Stimulated activated CD4-positive, alpha-beta T cell treated with anti-CD3 and anti-CD28 coated beads, Interleukin-2, amount 100 ng/mL, for 48 hours (primary cell): Measurements from ENCODE around the gene QKI.

Experiments used
- DNase-seq, 2 donors: peaks; one replicate each; pipeline ENCODE4 v3.0.0-alpha.2; 2020

The QKI gene

GRCh38 chr6:163539101-163539762 lies 124.7 kb downstream of the QKI start:
- no peak for DNase-seq

GRCh38 chr6:163543321-163543720 lies 128.8 kb downstream of the QKI start:
- DNase-seq = no peak

GRCh38 chr6:163545370-163545769 lies 130.9 kb downstream of the QKI start:
- DNase-seq = no peak

GRCh38 chr6:163547287-163547686 lies 132.8 kb downstream of the QKI start:
- DNase-seq = no peak

- no peak for DNase-seq
These were observed 134.1 kb downstream of the QKI start for GRCh38 chr6:163548624-163549023.

GRCh38 chr6:163554032-163554431 lies 139.5 kb downstream of the QKI start:
- no peak for DNase-seq

GRCh38 chr6:163554663-163555062 lies 140.1 kb downstream of the QKI start:
- peak; percentile 35 to 57 for DNase-seq

- no peak for DNase-seq
These were observed 145.1 kb downstream of the QKI start for GRCh38 chr6:163559661-163560060.

- DNase-seq = no peak
These were observed 148.8 kb downstream of the QKI start for GRCh38 chr6:163563318-163563717.

GRCh38 chr6:163564534-163564933 lies 150.0 kb downstream of the QKI start:
- DNase-seq = no peak

- no peak for DNase-seq
These were observed 150.6 kb downstream of the QKI start for GRCh38 chr6:163565140-163565539.

GRCh38 chr6:163566056-163566455 lies 151.5 kb downstream of the QKI start:
- no peak for DNase-seq

- no peak for DNase-seq
These were observed 153.8 kb downstream of the QKI start for GRCh38 chr6:163568275-163568674.

GRCh38 chr6:163570579-163571231 lies 156.2 kb downstream of the QKI start:
- DNase-seq = no peak

GRCh38 chr6:163571730-163572129 lies 157.2 kb downstream of the QKI start:
- no peak for DNase-seq

- no peak for DNase-seq
These were observed 158.1 kb downstream of the QKI start for GRCh38 chr6:163572612-163573011.

- DNase-seq = no peak
These were observed 159.1 kb downstream of the QKI start for GRCh38 chr6:163573503-163574179.

- DNase-seq = no peak
These were observed 161.6 kb downstream of the QKI start for GRCh38 chr6:163576114-163576513.

GRCh38 chr6:163577404-163577803 lies 162.9 kb downstream of the QKI start:
- no peak for DNase-seq

- no peak for DNase-seq
These were observed 164.8 kb downstream of the QKI start for GRCh38 chr6:163579111-163579879.

- no peak for DNase-seq
These were observed 165.4 kb downstream of the QKI start for GRCh38 chr6:163579880-163580295.

- no peak for DNase-seq
These were observed 166.0 kb downstream of the QKI start for GRCh38 chr6:163580311-163581030.

- no peak for DNase-seq
These were observed 169.0 kb downstream of the QKI start for GRCh38 chr6:163583558-163583957.
